ENCODE data around the gene CEPT1. TPM values are rescaled to one million over a fixed set of nuclear protein-coding genes. Genes with fewer than 3 reads are reported as not detected.

CEPT1 gene
- 10.3 to 12.5 TPM (median 11.5 TPM) in 5 replicates for total RNA-seq (2022; extraction: Qiagen RNA extraction)

DNA sequence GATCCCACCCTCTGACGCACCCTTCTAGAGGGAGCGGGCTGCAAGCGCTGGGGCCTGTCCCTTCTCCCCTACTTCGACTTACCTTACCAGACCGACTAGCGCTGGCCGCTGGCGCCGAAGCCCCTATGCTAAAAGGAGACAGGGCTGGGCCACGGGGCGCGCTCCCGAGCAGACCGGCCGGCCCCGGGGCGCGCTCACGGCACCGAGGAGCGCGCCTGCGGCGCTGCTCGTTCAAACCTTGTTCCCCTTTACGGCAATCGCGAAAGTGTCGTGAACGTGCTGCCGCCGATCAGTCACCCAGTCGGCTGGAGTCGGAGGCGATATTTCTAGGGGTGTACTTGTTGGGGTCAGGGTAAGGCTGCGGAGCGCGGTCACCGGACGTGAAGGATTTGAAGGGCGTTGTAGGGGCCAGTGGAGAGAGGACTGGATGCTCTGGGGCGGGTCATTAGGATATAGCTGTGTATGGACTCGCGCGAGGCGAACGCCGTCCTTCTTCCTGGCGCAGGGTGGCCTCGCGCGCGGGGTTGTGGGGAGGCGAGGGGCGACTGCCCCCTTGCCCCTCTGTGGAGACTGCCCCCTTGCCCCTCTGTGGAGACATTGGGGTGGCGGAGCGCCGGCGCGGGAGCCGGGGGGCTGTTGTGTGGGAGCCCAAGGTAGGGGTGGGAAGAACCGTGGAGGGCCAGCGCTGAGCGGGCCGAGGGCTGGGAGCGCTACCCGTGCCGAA is at the start of gene CEPT1, which contains the start of gene DRAM2:
Gene CEPT1, plus strand, starts transcription at position 268 of the 724 bp plus-strand sequence. CDS start 7,492 bp downstream, outside the sequence.
Gene DRAM2, minus strand, starts transcription at position 138 of the 724 bp plus-strand sequence. CDS start 8,539 bp downstream, outside the sequence.

DNA sequence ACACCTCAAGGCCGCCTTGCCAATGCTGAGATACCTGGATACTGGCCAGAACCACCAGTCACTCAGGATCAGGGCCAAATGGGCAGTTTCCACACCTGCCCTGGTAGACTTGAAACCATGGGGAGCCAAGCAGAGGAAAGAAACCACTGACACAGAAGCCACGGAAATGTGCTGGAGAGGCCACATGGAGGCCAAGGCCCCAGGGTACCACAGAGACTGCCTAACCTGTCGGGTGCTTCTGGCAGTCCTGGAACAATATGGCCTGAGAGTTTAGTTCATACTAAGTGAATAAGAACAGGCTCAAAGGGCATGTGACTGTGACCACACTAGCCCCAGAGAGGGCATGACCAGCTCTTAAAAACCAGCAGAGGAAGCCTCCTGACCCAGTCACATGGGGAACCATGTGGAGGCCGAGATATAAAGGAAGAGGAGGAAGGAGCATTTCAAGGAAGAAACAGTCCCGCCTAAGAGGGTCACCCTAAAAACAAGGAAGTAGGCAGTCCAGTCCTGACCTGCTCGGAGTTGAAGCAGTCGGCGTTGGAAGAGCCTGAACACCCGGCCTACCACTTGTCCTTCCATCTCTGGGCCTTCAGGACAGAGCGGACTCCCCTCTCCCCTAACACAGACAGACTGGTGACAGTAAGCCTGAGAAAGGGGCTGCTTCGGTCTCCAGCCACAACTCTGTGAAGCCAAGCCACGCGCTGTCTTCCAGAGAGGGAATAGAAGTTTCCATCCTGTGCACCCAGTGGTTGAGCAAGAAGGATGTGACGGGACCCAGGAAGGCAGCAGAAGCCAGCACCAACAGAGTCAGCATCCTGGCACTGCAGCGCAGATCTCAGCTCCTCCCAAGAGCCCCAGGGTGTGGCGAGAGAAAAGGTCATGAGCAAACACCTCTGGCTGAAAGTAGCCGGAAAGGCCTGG is 60.1 kb downstream of the CEPT1 start, which contains the start of gene DENND2D:
Gene DENND2D, minus strand, starts transcription at position 766 of the 921 bp plus-strand sequence. Its CDS starts 187 bp downstream, at position 579.

DNA sequence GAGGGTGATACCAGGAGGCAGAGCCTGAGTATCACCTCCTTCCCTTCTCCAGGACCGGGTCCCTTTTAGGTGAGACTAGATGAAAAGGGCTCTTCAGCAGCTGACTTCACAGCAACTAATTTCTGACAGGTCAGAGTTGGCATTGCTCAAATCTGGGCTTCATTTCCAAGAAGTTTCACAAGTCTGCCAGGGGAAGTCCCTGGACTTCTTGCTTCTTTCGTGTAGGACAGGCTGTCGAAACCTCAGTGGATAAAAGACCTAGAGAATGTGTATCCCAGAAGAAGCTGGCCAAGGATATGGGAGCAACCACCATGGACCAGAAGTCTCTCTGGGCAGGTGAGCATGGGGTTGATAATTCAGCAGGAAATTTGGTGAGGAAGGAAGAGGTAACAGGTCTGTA is 87.4 kb downstream of the CEPT1 start, which contains the start of gene CHI3L2:
Gene CHI3L2, plus strand, starts transcription at position 280 of the 400 bp plus-strand sequence. Its CDS starts 17 bp downstream, at position 297.

Other genes with a start within 250 kb of the CEPT1 start
- 15.8 to 17.8 TPM (median 16.5 TPM) in 5 replicates for gene LRIF1, start 176.3 kb upstream of the CEPT1 start, total RNA-seq (2022; extraction: Qiagen RNA extraction)
- 16.8 to 21.4 TPM (median 20.0 TPM) in 5 replicates for gene DRAM2, start 130 bp upstream of the CEPT1 start, total RNA-seq (2022; extraction: Qiagen RNA extraction)
- gene DENND2D, start 60.4 kb downstream of the CEPT1 start, total RNA-seq (2022; extraction: Qiagen RNA extraction) = 0.98 to 1.7 TPM (median 1.1 TPM) in 5 replicates
- gene CHI3L2, start 87.5 kb downstream of the CEPT1 start, total RNA-seq (2022; extraction: Qiagen RNA extraction) = 0.14 to 0.72 TPM (median 0.33 TPM) in 5 replicates
- not detected in 5 replicates for gene CHIA, start 150.6 kb downstream of the CEPT1 start, total RNA-seq (2022; extraction: Qiagen RNA extraction)